ENCODE results near the gene PDGFRB.

The PDGFRB gene

GRCh38 chr5:150129454-150129812, 26.2 kb downstream of the PDGFRB start:
- no peak for DNase-seq

GRCh38 chr5:150126921-150127265, 28.8 kb downstream of the PDGFRB start:
- no peak for DNase-seq

- DNase-seq = no peak
These were observed 29.3 kb downstream of the PDGFRB start for GRCh38 chr5:150126199-150126920.

- DNase-seq = no peak
These were observed 30.3 kb downstream of the PDGFRB start for GRCh38 chr5:150125334-150125733.

- no peak for DNase-seq
These were observed 31.0 kb downstream of the PDGFRB start for GRCh38 chr5:150124596-150124995.

- peak; percentile 42 for DNase-seq
These were observed 31.5 kb downstream of the PDGFRB start for GRCh38 chr5:150124111-150124557.

- DNase-seq = no peak
These were observed 32.1 kb downstream of the PDGFRB start for GRCh38 chr5:150123542-150123941.

GRCh38 chr5:150122536-150123481, 32.8 kb downstream of the PDGFRB start:
- DNase-seq = no peak

- DNase-seq = peak; percentile 58
These were observed 33.5 kb downstream of the PDGFRB start for GRCh38 chr5:150122158-150122510.

- no peak for DNase-seq
These were observed 34.0 kb downstream of the PDGFRB start for GRCh38 chr5:150121448-150122157.

- DNase-seq = no peak
These were observed 34.8 kb downstream of the PDGFRB start for GRCh38 chr5:150120617-150121447.

GRCh38 chr5:150120062-150120441, 35.6 kb downstream of the PDGFRB start:
- DNase-seq = no peak

GRCh38 chr5:150119421-150120061, 36.1 kb downstream of the PDGFRB start:
- DNase-seq = no peak

GRCh38 chr5:150118561-150119229, 37.0 kb downstream of the PDGFRB start:
- no peak for DNase-seq

- no peak for DNase-seq
These were observed 37.6 kb downstream of the PDGFRB start for GRCh38 chr5:150117945-150118560.

- DNase-seq = no peak
These were observed 38.8 kb downstream of the PDGFRB start for GRCh38 chr5:150116667-150117400.

GRCh38 chr5:150114773-150115408, 40.8 kb downstream of the PDGFRB start:
- DNase-seq = no peak

- no peak for DNase-seq
These were observed 41.5 kb downstream of the PDGFRB start for GRCh38 chr5:150114102-150114641.

- DNase-seq = no peak
These were observed 42.4 kb downstream of the PDGFRB start for GRCh38 chr5:150113047-150113744.
